WERI-Rb-1 (cell line): ENCODE data around the gene APCDD1L.

Source experiments
- DNase-seq: peaks from one replicate; pipeline ENCODE4 v3.0.0-alpha.2; 2020
- H3K27ac ChIP-seq: fragments of 250-450 bp; sonication (Bioruptor Pico); 2 replicates; pipeline ENCODE4 v1.5.1; 2020; ENCODE audit warnings: mild to moderate bottlenecking, moderate library complexity
- H3K27me3 ChIP-seq: fragments of 250-450 bp; sonication (Bioruptor Pico); 2 replicates; pipeline ENCODE4 v1.5.1; 2021; ENCODE audit warnings: mild to moderate bottlenecking, low read depth, moderate library complexity; ENCODE audit not compliant: insufficient read depth, severe bottlenecking
- H3K36me3 ChIP-seq: fragments of 250-450 bp; sonication (Bioruptor Pico); 2 replicates; pipeline ENCODE4 v1.5.1; 2020; ENCODE audit warnings: mild to moderate bottlenecking, moderate library complexity
- H3K4me3 ChIP-seq: 2 replicates; pipeline ENCODE4 v1.5.1; 2011; ENCODE audit warnings: low read depth, mild to moderate bottlenecking, control low read depth, low read length
- H3K9me3 ChIP-seq: fragments of 250-450 bp; sonication (Bioruptor Pico); 2 replicates; pipeline ENCODE4 v1.5.1; 2021; ENCODE audit warnings: mild to moderate bottlenecking, moderate library complexity; ENCODE audit not compliant: severe bottlenecking
- TF ChIP-seq, protein P1 (sequence below): IDR thresholded peaks from 2 replicates; pipeline ENCODE4 v1.5.1; 2011; ENCODE audit warnings: low read depth, mild to moderate bottlenecking, control low read depth, inconsistent platforms, low read length

APCDD1L gene

DNA sequence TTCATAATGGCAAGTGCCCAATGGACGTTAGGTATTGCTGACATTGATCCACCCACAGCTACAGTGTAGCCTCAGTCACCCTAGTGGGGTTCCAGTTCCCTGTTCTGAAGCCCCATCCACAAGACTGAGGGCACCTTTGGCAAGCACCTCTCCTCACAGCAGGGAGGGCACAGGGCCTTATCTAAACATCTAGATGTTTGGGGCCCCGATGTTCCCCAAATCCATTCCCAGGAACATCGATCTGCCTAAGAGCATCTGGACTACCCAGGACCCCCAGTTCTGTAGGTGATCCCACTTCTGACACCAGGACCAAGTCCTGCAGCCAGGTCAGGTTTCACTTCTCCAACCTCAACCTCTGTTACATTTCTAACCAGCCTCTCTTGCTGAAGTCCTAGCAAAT lies 10.6 kb downstream of the APCDD1L start:
- no peak for DNase-seq
- Histone ChIP-seq H3K36me3 (no peaks in the 10 kb centered on the region), H3K4me3 (no peak overlapping the region), H3K27me3 (no peaks in the 10 kb centered on the region), H3K27ac (no peak overlapping the region), H3K9me3 (peaks cover 12% of the 10 kb centered on the region)
- TF ChIP-seq, protein P1, sequence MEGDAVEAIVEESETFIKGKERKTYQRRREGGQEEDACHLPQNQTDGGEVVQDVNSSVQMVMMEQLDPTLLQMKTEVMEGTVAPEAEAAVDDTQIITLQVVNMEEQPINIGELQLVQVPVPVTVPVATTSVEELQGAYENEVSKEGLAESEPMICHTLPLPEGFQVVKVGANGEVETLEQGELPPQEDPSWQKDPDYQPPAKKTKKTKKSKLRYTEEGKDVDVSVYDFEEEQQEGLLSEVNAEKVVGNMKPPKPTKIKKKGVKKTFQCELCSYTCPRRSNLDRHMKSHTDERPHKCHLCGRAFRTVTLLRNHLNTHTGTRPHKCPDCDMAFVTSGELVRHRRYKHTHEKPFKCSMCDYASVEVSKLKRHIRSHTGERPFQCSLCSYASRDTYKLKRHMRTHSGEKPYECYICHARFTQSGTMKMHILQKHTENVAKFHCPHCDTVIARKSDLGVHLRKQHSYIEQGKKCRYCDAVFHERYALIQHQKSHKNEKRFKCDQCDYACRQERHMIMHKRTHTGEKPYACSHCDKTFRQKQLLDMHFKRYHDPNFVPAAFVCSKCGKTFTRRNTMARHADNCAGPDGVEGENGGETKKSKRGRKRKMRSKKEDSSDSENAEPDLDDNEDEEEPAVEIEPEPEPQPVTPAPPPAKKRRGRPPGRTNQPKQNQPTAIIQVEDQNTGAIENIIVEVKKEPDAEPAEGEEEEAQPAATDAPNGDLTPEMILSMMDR = no peak

DNA sequence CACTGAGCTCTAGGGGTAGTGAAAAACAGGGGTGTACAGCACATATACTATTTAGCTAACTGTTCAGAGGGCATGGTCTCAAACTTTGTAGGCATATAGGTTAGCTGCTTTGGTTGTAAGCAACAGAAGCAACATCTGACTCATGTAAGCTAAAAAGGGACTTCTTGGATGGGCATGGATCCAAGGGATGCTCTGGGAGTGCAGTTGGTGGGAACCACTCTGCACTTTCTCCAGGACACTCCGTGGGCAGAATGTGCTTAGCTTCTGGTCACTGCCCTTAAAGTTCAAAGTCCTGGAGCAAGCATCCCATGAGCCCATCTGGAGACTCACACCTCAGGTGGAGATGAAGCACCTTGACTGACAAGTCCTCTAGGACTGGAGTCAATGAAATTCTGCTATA lies 11.5 kb downstream of the APCDD1L start:
- no peaks in the 10 kb centered on the region for H3K27me3 ChIP-seq
- TF ChIP-seq, protein P1 = no peak
- DNase-seq = no peak
- H3K9me3 ChIP-seq = peaks cover 12% of the 10 kb centered on the region
- no peak overlapping the region for H3K4me3 ChIP-seq
- no peaks in the 10 kb centered on the region for H3K36me3 ChIP-seq
- no peak overlapping the region for H3K27ac ChIP-seq

DNA sequence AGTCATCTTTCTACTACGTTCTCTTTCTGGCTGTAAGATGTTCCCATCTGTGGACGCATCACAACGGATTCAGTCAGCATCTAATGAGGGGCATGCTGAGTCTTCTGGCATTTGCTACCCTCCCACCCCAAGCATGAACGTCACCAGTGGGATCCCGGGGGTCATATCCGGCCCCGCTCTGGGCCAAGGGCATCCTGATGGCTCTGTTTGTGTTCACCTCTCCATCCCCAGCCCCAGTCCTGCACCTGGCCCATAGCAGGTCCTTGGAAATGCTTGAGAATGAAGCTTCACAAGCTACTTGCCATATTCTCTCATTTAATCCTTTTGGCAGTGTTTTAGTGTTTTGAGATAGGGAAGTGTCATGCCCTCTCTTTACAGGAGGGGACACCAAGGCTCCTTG lies 14.9 kb downstream of the APCDD1L start:
- no peak for DNase-seq
- no peak overlapping the region for H3K27ac ChIP-seq
- peaks cover 3% of the 10 kb centered on the region for H3K9me3 ChIP-seq
- TF ChIP-seq, protein P1 = no peak
- no peaks in the 10 kb centered on the region for H3K27me3 ChIP-seq
- no peak overlapping the region for H3K4me3 ChIP-seq
- H3K36me3 ChIP-seq = no peaks in the 10 kb centered on the region

DNA sequence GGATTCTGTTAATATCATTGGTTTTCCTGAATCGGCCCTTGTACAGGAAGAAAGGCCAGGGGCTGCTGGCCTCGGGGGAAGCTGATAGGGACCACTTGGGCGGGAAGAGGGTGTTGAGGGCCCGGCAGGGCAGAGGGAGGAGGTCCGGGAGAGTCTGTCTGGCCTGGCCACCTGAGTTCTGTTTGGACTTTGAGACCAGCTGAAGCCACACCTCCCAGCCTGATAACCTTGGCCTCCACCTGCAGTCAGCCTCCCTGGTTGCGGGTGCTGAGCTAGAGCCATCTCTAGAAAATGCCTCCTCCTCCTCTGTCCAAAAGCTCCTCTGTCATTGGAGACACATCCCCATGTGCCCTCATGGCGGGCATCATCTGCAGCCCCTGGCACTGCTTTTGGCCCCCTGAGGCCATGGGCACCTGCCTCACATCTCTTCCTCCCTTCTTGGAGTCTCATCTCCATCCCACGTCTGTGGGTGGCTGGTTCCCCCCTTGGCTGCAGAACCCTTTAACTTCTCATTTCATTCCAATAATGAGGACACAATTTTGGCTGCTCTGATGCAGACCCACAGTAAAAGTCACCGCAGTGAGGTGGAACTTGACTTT lies 16.6 kb downstream of the APCDD1L start:
- Histone ChIP-seq H3K4me3 (no peak overlapping the region), H3K27ac (no peak overlapping the region), H3K36me3 (no peaks in the 10 kb centered on the region), H3K9me3 (no peaks in the 10 kb centered on the region), H3K27me3 (no peaks in the 10 kb centered on the region)
- TF ChIP-seq, protein P1 = no peak
- no peak for DNase-seq

DNA sequence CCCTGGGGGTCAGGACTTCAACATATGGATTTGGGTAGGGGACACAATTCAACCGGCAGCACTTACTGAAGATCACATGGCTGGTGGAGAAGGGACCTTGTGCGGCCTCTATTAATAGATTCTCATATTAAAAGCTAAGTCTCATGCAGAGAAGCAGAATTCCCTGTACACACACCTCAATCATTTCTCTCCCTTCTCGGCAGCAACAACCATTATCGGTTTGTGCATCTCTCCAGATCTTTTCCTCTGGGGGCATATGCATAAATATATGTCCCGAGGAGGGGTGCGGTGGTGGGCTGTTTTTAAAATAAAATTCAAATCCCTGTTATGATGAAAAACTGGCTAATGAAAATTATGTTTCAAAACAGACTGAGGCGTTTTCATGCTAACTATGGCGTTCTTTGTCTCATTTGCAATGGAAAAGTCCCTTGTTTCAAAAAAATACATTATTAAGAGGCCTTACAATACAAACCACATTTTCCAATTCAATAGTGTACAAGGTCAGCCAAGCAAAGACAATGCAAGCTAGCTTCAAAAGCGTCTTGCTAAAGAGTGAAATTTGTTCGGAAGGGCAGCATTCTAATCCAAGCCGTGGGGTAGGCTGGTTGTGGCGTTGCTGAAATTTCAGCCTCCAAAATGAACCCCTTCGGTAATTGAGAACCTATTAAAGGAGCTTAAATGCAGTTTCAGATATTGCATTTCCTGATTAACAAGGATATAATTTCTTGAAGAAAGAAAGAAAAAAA lies 17.3 kb downstream of the APCDD1L start:
- TF ChIP-seq, protein P1 = no peak
- DNase-seq = no peak
- Histone ChIP-seq H3K27me3 (no peaks in the 10 kb centered on the region), H3K4me3 (no peak overlapping the region), H3K27ac (no peak overlapping the region), H3K36me3 (no peaks in the 10 kb centered on the region), H3K9me3 (no peaks in the 10 kb centered on the region)
